Measurements from ENCODE around the gene ANO2. TPM values are rescaled to one million over a fixed set of nuclear protein-coding genes. Genes with fewer than 3 reads are reported as not detected.

Gene ANO2
- total RNA-seq, 4 donors from 2014 or later = 1.4 to 3.3 (median 2.7) TPM; not detected in 1

GRCh38 chr12:5736016-5736415, 209.0 kb downstream of the ANO2 start:
- Histone ChIP-seq H3K4me1 (no peaks in the 10 kb centered on the region), H3K4me3 (no peak overlapping the region), H3K36me3 (no peaks in the 10 kb centered on the region), H3K27me3 (no peaks in the 10 kb centered on the region), H3K27ac (no peak overlapping the region), H3K9me3 (no peaks in the 10 kb centered on the region)
- no peak for DNase-seq
- in situ Hi-C loops (cut with MboI; ENCODE audit: low pct_ligation_motif_present in 1 of 4, low pct_unique_long_range_greater_than_20kb in 1 of 4, low sequenced_read_pairs in 3 of 4) (no loop called here), intact Hi-C loops (cut with DNase I; ENCODE audit: low total_unique reads) (no loop called here)
- 54% methylated on average over 2 of the region's 2 CpGs; no CpG with 5 or more reads in 1 of the 2 donors for WGBS, 2 donors (ENCODE audit: low coverage in 1 of 2)
- TF ChIP-seq POLR2AphosphoS5 (IDR thresholded peaks at IDR 0.05) (no peak), POLR2A (IDR thresholded peaks at IDR 0.05) (no peak), EP300 (IDR thresholded peaks at IDR 0.05; ENCODE audit: low read depth) (no peak), CTCF (IDR thresholded peaks at IDR 0.05) (no peak)

- Histone ChIP-seq H3K4me3 (no peak overlapping the region), H3K36me3 (no peaks in the 10 kb centered on the region), H3K27ac (no peak overlapping the region), H3K27me3 (no peaks in the 10 kb centered on the region), H3K9me3 (no peaks in the 10 kb centered on the region), H3K4me1 (no peaks in the 10 kb centered on the region)
- DNase-seq = no peak
- in situ Hi-C loops (cut with MboI; ENCODE audit: low pct_ligation_motif_present in 1 of 4, low pct_unique_long_range_greater_than_20kb in 1 of 4, low sequenced_read_pairs in 3 of 4) (no loop called here), intact Hi-C loops (cut with DNase I; ENCODE audit: low total_unique reads) (no loop called here)
- TF ChIP-seq CTCF (IDR thresholded peaks at IDR 0.05) (no peak), POLR2A (IDR thresholded peaks at IDR 0.05) (no peak), EP300 (IDR thresholded peaks at IDR 0.05; ENCODE audit: low read depth) (no peak), POLR2AphosphoS5 (IDR thresholded peaks at IDR 0.05) (no peak)
- WGBS, 2 donors (ENCODE audit: low coverage in 1 of 2) = 76 to 86% methylated on average over 3 to 5 of the region's 5 CpGs
Observed at GRCh38 chr12:5733916-5734315, 211.1 kb downstream of the ANO2 start.

DNA sequence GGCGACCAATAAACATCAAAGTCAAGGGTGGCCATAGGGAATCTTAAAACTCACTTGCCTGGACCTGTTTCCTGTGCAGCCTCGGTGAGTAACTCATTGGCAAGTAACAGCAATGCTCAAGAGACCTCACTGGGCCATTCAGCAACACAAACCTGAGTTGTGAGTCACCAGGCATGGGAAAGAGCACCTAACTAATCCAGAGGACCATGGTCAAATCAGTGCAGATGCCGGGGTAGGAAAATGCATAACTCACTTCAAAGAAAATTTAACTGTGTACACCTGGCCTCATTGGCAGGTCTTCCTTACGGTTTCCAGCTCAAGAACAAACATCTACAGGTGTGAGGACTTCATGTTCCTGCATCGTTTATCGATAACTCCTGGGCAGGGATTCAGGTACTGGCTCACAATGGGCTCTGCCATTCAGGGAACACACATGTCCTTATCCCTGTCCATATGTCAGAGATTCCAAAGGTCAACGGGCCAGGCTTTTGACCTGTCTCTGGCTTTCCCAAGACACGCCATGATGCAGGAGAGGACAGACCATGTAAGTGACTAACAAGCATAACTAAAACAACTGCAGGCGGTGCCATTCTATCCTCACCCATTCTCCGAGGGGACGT, 211.8 kb downstream of the ANO2 start:
- intact Hi-C loops (cut with DNase I; ENCODE audit: low total_unique reads) (no loop called here), in situ Hi-C loops (cut with MboI; ENCODE audit: low pct_ligation_motif_present in 1 of 4, low pct_unique_long_range_greater_than_20kb in 1 of 4, low sequenced_read_pairs in 3 of 4) (no loop called here)
- 78% methylated on average over 11 of the region's 11 CpGs; no CpG with 5 or more reads in 1 of the 2 donors for WGBS, 2 donors (ENCODE audit: low coverage in 1 of 2)
- H3K4me3 ChIP-seq = no peak overlapping the region
- H3K27ac ChIP-seq = no peak overlapping the region
- H3K4me1 ChIP-seq = no peaks in the 10 kb centered on the region
- DNase-seq = no peak
- H3K36me3 ChIP-seq = no peaks in the 10 kb centered on the region
- no peaks in the 10 kb centered on the region for H3K9me3 ChIP-seq
- H3K27me3 ChIP-seq = no peaks in the 10 kb centered on the region
- TF ChIP-seq POLR2A (IDR thresholded peaks at IDR 0.05) (no peak), CTCF (IDR thresholded peaks at IDR 0.05) (no peak), POLR2AphosphoS5 (IDR thresholded peaks at IDR 0.05) (no peak), EP300 (IDR thresholded peaks at IDR 0.05; ENCODE audit: low read depth) (no peak)

GRCh38 chr12:5730962-5731361, 214.1 kb downstream of the ANO2 start:
- TF ChIP-seq CTCF (IDR thresholded peaks at IDR 0.05) (no peak), EP300 (IDR thresholded peaks at IDR 0.05; ENCODE audit: low read depth) (no peak), POLR2AphosphoS5 (IDR thresholded peaks at IDR 0.05) (no peak), POLR2A (IDR thresholded peaks at IDR 0.05) (no peak)
- intact Hi-C loops (cut with DNase I; ENCODE audit: low total_unique reads) (no loop called here), in situ Hi-C loops (cut with MboI; ENCODE audit: low pct_ligation_motif_present in 1 of 4, low pct_unique_long_range_greater_than_20kb in 1 of 4, low sequenced_read_pairs in 3 of 4) (no loop called here)
- DNase-seq = no peak
- Histone ChIP-seq H3K27ac (no peak overlapping the region), H3K4me3 (no peak overlapping the region), H3K27me3 (no peaks in the 10 kb centered on the region), H3K4me1 (no peaks in the 10 kb centered on the region), H3K9me3 (no peaks in the 10 kb centered on the region), H3K36me3 (no peaks in the 10 kb centered on the region)
- 88 to 92% methylated on average over 7 of the region's 7 CpGs for WGBS, 2 donors (ENCODE audit: low coverage in 1 of 2)

Data from transverse colon (tissue), 4 donors.